NB4 (cell line): ENCODE data around the gene SPATA24.

Experiments used
- MYC ChIP-seq: IDR thresholded peaks from 2 replicates; pipeline ENCODE4 v1.6.1; 2011; ENCODE audit warnings: low read depth, low read length
- POLR2A ChIP-seq: IDR thresholded peaks from 2 replicates; pipeline ENCODE4 v1.6.1; 2011; ENCODE audit warnings: mild to moderate bottlenecking; ENCODE audit not compliant: insufficient read length; ENCODE audit errors: extremely low read depth
- TF ChIP-seq, protein P1 (sequence below): IDR thresholded peaks from 2 replicates; pipeline ENCODE4 v1.6.1; 2011; ENCODE audit warnings: low read depth, low read length
- TF ChIP-seq, protein P2 (sequence below): IDR thresholded peaks from one replicate; pipeline ENCODE4 v1.5.1; 2012; ENCODE audit warnings: low read depth, low read length

DNA sequence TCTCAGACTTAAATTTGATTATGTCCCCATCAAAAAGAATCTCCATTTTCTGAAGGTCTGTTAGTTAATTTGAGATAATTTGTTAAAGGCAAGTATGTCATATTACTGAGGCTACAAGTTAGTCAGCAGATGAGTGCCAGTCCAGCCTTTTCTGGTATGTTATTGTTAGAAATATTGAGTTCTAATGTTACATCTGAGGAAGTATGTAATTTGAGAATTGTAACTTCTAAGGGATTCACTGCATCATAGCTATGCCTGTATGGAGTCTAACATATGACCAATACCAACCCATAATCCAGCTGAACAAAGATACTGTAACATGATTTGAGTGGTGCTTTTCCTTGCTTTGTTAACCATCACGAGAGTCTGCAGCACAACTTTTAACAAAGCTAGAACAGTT lies 34.7 kb downstream of the SPATA24 start:
- TF ChIP-seq, protein P1, sequence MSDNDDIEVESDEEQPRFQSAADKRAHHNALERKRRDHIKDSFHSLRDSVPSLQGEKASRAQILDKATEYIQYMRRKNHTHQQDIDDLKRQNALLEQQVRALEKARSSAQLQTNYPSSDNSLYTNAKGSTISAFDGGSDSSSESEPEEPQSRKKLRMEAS = no peak
- TF ChIP-seq, protein P2, sequence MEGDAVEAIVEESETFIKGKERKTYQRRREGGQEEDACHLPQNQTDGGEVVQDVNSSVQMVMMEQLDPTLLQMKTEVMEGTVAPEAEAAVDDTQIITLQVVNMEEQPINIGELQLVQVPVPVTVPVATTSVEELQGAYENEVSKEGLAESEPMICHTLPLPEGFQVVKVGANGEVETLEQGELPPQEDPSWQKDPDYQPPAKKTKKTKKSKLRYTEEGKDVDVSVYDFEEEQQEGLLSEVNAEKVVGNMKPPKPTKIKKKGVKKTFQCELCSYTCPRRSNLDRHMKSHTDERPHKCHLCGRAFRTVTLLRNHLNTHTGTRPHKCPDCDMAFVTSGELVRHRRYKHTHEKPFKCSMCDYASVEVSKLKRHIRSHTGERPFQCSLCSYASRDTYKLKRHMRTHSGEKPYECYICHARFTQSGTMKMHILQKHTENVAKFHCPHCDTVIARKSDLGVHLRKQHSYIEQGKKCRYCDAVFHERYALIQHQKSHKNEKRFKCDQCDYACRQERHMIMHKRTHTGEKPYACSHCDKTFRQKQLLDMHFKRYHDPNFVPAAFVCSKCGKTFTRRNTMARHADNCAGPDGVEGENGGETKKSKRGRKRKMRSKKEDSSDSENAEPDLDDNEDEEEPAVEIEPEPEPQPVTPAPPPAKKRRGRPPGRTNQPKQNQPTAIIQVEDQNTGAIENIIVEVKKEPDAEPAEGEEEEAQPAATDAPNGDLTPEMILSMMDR = no peak
- no peak for TF ChIP-seq POLR2A
- TF ChIP-seq MYC = no peak
